Measurements from ENCODE around the gene TP53I13. TPM values are rescaled to one million over a fixed set of nuclear protein-coding genes. Genes with fewer than 3 reads are reported as not detected.

The TP53I13 gene
- total and polyA plus RNA-seq, 11 donors = 23.8 to 93.0 (median 42.7) TPM

DNA sequence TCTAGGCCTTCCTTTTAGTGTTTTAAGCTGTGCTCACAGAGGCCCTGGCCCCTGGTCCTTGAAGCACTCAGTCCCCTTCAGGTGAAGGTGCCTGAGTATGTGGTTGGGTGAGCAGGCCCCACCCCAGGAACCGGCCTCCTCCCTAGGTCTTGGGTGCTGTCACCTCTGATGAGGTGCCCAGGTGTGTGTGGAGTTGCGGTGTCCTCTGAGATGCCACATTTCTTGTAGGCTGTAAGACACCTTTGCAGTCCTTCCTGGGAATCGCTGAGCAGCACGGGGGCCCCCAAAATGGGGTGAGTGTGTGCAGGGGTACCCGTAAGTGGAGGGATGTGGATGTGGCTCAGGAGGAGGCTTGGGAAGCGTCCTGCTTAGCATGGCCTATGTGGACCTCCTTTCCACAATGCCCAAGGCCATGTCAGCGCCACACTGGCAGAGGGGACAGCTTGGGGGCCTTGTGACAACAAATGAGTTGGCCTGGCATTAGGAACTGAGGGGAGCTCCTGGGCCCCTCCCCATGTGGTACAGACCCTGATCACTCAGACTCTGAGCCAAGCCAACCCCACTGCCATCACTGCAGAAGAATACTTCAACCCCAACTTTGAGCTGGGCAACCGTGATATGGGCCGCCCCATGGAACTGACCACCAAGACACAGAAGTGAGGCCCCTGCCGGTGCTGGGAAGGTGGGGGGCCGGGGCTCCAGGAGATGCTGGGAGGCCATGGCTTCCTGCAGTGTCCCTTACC lies 43.0 kb downstream of the TP53I13 start:
- Histone ChIP-seq H3K27ac (no peak overlapping the region), H3K4me3 (no peak overlapping the region), H3K27me3 (no peaks in the 10 kb centered on the region), H3K9me3 (no peaks in the 10 kb centered on the region), H3K4me1 (peaks cover 3 to 40% (median 28%) of the 10 kb centered on the region in 12 donors), H3K36me3 (peaks cover 0 to 10% (median 0%) of the 10 kb centered on the region in 9 donors)
- no peak for ATAC-seq
- intact Hi-C loops (cut with DNase I) = loop anchor here in 2 of 10 donors (2.0 to 5.0 kb wide), 2 partner anchors 33 to 34 kb away; no protein-coding TSS in a partner anchor
- DNase-seq = peak in 1 of 5 donors; percentile 46
- WGBS, 4 donors = 95 to 97% (median 96%) methylated on average over 10 to 11 of the region's 11 CpGs
- TF ChIP-seq CTCF (IDR thresholded peaks at IDR 0.05) (no peak), POLR2A (IDR thresholded peaks at IDR 0.05) (no peak)

GRCh38 chr17:29612094-29612403 lies 43.5 kb downstream of the TP53I13 start:
- intact Hi-C loops (cut with DNase I) = loop anchor here in 1 of 10 donors (5.0 kb wide), 1 partner anchor 35 kb away; no protein-coding TSS in a partner anchor
- Histone ChIP-seq H3K4me1 (peaks cover 3 to 45% (median 32%) of the 10 kb centered on the region in 12 donors), H3K36me3 (peaks cover 0 to 10% (median 0%) of the 10 kb centered on the region in 9 donors), H3K27me3 (no peaks in the 10 kb centered on the region), H3K9me3 (no peaks in the 10 kb centered on the region), H3K27ac (no peak overlapping the region), H3K4me3 (no peak overlapping the region)
- ATAC-seq = no peak
- TF ChIP-seq CTCF (IDR thresholded peaks at IDR 0.05) = no peak
- peak in 1 of 5 donors; percentile 51 for DNase-seq
- 92 to 93% (median 93%) methylated on average over 5 to 12 of the region's 12 CpGs for WGBS, 4 donors

DNA sequence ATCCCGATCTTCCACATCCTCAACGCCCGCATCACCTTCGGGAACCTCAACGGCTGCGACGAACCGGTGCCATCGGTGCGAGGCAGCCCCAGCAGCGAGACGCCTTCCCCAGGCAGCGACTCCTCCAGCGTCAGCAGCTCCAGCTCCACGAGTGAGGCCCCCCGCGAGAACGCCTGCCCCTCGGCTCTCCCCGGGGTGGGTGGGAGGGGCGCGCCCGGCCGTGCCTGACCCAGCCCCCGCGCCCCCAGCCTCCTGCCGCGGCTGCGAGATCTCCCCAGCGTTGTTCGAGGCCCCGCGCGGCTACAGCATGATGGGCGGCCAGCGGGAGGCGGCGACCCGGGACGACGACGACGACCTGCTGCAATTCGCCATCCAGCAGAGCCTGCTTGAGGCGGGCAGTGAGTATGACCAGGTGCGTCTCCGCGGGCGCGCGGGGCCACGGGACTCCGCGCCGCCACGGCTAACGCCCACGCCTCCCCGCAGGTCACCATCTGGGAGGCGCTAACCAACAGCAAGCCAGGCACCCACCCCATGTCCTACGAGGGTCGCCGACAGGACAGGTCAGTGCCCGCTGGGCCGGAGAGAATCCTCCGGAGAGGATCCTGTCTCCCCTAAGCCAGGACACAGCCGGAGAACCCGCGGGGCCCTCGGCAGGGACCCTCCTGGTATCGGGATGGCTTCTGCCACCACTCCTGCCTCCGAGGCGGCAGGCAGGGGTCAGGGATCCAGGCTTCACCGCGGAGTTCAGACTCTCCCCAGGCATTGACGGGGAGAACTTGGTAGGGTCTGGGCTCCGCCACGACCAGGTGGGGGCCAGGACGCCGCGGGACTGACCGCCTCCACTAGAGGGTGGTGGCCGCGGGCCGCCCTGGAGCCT lies 44.1 kb downstream of the TP53I13 start:
- Histone ChIP-seq H3K36me3 (peaks cover 0 to 10% (median 0%) of the 10 kb centered on the region in 9 donors), H3K4me3 (peak overlapping the region in 10 of 12 donors; percentile 17 to 53 (median 44)), H3K27me3 (no peaks in the 10 kb centered on the region), H3K27ac (peak overlapping the region in 6 of 12 donors; percentile 12 to 58 (median 36)), H3K4me1 (peaks cover 3 to 51% (median 38%) of the 10 kb centered on the region in 12 donors), H3K9me3 (no peaks in the 10 kb centered on the region)
- ATAC-seq (peak in 2 of 4 donors; percentile 16 to 19), DNase-seq (peak in 1 of 5 donors; percentile 65)
- WGBS, 4 donors = 40 to 65% (median 56%) methylated on average over 24 to 85 of the region's 85 CpGs
- no peak for TF ChIP-seq CTCF (IDR thresholded peaks at IDR 0.05)
- TF ChIP-seq POLR2A (IDR thresholded peaks at IDR 0.05) = no peak
- intact Hi-C loops (cut with DNase I) = loop anchor here in 1 of 10 donors (5.0 kb wide), 1 partner anchor 35 kb away; no protein-coding TSS in a partner anchor
